Keratinocyte (primary cell): ENCODE results near the gene PSAPL1. TPM values are rescaled to one million over a fixed set of nuclear protein-coding genes. Genes with fewer than 3 reads are reported as not detected.
"Not testable (repeated sequence)": the region's sequence is repeated elsewhere in the genome, so short reads cannot be mapped to it uniquely, and the experiment has no call there.

Experiments used
- DNase-seq: peaks from one replicate; pipeline ENCODE4 v3.0.0-alpha.2; 2011; ENCODE audit warnings: low read depth, missing footprints, low spot score
- FAIRE-seq: peaks from 2 replicates; lab custom pipeline; 2011; peaks lifted over from hg19 to GRCh38; lab: Jason Lieb, UNC
- H2AFZ ChIP-seq: 2 replicates; pipeline ENCODE4 v1.6.0; 2012; ENCODE audit warnings: low read length, control low read depth, inconsistent platforms; ENCODE audit not compliant: control insufficient read depth
- H3K27ac ChIP-seq: 2 replicates; pipeline ENCODE4 v1.5.1; 2011; ENCODE audit warnings: low read length; ENCODE audit not compliant: control insufficient read depth, insufficient read depth
- H3K27me3 ChIP-seq: 3 replicates; pipeline ENCODE4 v1.6.0; 2011; ENCODE audit warnings: low read length; ENCODE audit not compliant: control insufficient read depth, insufficient read depth; ENCODE audit errors: extremely low read depth
- H3K36me3 ChIP-seq, 2 experiments: 2 replicates in 1 of 2; 3 replicates in 1 of 2; pipeline ENCODE4 v1.5.1; 2011; ENCODE audit warnings: low read length in 2 of 2, mild to moderate bottlenecking in 1 of 2; ENCODE audit not compliant: control insufficient read depth in 2 of 2, insufficient read depth in 2 of 2; ENCODE audit errors: extremely low read depth in 1 of 2
- H3K4me1 ChIP-seq: 3 replicates; pipeline ENCODE4 v1.5.1; 2011; ENCODE audit warnings: low read length; ENCODE audit not compliant: control insufficient read depth, insufficient read depth; ENCODE audit errors: extremely low read depth
- H3K4me2 ChIP-seq: 3 replicates; pipeline ENCODE4 v1.6.0; 2011; ENCODE audit warnings: low read depth, low read length; ENCODE audit not compliant: control insufficient read depth, insufficient read depth; ENCODE audit errors: extremely low read depth
- H3K4me3 ChIP-seq, 3 experiments: fragments of 200-600 bp in 1 of 3; sonication (generic) in 1 of 3; 2 replicates in 2 of 3; 3 replicates in 1 of 3; pipeline ENCODE4 v1.5.1; 2011 to 2016; ENCODE audit warnings: low read length in 3 of 3, mild to moderate bottlenecking in 3 of 3, control low read depth in 2 of 3, inconsistent platforms in 1 of 3, low read depth in 1 of 3, mixed read lengths in 1 of 3, mixed run types in 1 of 3, moderate library complexity in 1 of 3; ENCODE audit not compliant: control insufficient read depth in 2 of 3, insufficient read depth in 2 of 3; ENCODE audit errors: extremely low read depth in 1 of 3
- H3K79me2 ChIP-seq: 2 replicates; pipeline ENCODE4 v1.6.0; 2012; ENCODE audit warnings: low read length; ENCODE audit not compliant: control insufficient read depth, insufficient read depth
- H3K9ac ChIP-seq: 3 replicates; pipeline ENCODE4 v1.6.0; 2011; ENCODE audit warnings: low read length; ENCODE audit not compliant: control insufficient read depth, insufficient read depth; ENCODE audit errors: extremely low read depth
- H3K9me1 ChIP-seq: 3 replicates; pipeline ENCODE4 v1.6.0; 2011; ENCODE audit warnings: low read length; ENCODE audit not compliant: control insufficient read depth, insufficient read depth; ENCODE audit errors: extremely low read depth
- H3K9me3 ChIP-seq: 2 replicates; pipeline ENCODE4 v1.5.1; 2012; ENCODE audit warnings: low read depth, low read length; ENCODE audit not compliant: control insufficient read depth
- H4K20me1 ChIP-seq: 3 replicates; pipeline ENCODE4 v1.6.0; 2011; ENCODE audit warnings: low read length; ENCODE audit not compliant: control insufficient read depth, insufficient read depth; ENCODE audit errors: extremely low read depth
- EZH2 ChIP-seq: IDR thresholded peaks from one replicate; pipeline ENCODE4 v1.6.1; 2012; ENCODE audit warnings: inconsistent platforms, mild to moderate bottlenecking, low read length, moderate library complexity
- dilution Hi-C: fragments of 300-500 bp; cut with MboI; formaldehyde crosslinking; loops from one replicate; pipeline ENCODE4 v1.7.0; 2020; ENCODE audit warnings: low sequenced_read_pairs; ENCODE audit not compliant: extremely low pct_ligation_motif_present
- polyA plus RNA-seq, 5 experiments: library from polyadenylated mRNA; depleted of rRNA in 3 of 5; stranded (reverse) in 3 of 5; stranded (forward) in 1 of 5; unstranded in 1 of 5; fragments of >200 nt; gene quantifications; 1 replicate in 1 of 5; 2 replicates in 3 of 5; 3 replicates in 1 of 5; pipeline versions ENCODE4 v1.2.1 to v1.2.3, GENCODE V29; 2011 to 2012; ENCODE audit warnings: missing spikeins in 2 of 5, low read depth in 1 of 5, low replicate concordance in 1 of 5
- TF ChIP-seq, protein P1 (sequence below), 3 experiments: IDR thresholded peaks in 1 of 3; conservative IDR thresholded peaks in 1 of 3; optimal IDR thresholded peaks in 1 of 3; 2 replicates in 2 of 3; 3 replicates in 1 of 3; pipeline versions ENCODE3 to v1.5.1; 2011; ENCODE audit warnings: low read length in 3 of 3, mild to moderate bottlenecking in 3 of 3, moderate library complexity in 2 of 3, control low read depth in 1 of 3, inconsistent platforms in 1 of 3; ENCODE audit not compliant: insufficient read depth in 2 of 3; ENCODE audit errors: extremely low read depth in 1 of 3

Gene PSAPL1
- polyA plus RNA-seq, 1 donor (not counting 4 experiments of a cell fraction or from before 2014, with no cell fraction given): 0.03 TPM

DNA sequence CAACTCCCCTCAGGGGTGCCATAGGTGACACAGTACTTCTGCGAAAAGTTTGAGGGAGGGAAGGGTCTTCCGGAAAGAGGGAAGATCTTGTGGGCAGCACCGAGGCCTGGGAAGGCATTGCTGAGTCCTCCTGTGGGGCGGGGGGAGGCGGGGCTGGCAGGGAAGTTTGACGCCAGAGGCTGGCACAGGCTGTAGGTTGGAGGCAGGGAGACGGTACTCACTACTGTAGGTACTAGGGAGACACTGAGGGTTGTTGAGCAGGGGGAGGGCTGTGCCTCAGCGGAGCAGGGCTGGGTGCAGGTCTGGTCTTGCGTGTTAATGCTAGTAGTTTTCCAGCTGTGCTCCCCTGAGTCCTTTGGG, 23.3 kb upstream of the PSAPL1 start:
- Histone ChIP-seq H4K20me1 (no peaks in the 10 kb centered on the region), H3K4me1 (no peaks in the 10 kb centered on the region), H2AFZ (no peak overlapping the region), H3K36me3 (no peaks in the 10 kb centered on the region), H3K79me2 (no peaks in the 10 kb centered on the region), H3K27ac (no peak overlapping the region), H3K4me2 (no peak overlapping the region), H3K9ac (no peak overlapping the region), H3K4me3 (no peak overlapping the region), H3K9me3 (no peaks in the 10 kb centered on the region), H3K27me3 (no peaks in the 10 kb centered on the region), H3K9me1 (no peaks in the 10 kb centered on the region)
- dilution Hi-C loops: no loop called here
- DNase-seq (no peak), FAIRE-seq (no peak)
- TF ChIP-seq, protein P1, sequence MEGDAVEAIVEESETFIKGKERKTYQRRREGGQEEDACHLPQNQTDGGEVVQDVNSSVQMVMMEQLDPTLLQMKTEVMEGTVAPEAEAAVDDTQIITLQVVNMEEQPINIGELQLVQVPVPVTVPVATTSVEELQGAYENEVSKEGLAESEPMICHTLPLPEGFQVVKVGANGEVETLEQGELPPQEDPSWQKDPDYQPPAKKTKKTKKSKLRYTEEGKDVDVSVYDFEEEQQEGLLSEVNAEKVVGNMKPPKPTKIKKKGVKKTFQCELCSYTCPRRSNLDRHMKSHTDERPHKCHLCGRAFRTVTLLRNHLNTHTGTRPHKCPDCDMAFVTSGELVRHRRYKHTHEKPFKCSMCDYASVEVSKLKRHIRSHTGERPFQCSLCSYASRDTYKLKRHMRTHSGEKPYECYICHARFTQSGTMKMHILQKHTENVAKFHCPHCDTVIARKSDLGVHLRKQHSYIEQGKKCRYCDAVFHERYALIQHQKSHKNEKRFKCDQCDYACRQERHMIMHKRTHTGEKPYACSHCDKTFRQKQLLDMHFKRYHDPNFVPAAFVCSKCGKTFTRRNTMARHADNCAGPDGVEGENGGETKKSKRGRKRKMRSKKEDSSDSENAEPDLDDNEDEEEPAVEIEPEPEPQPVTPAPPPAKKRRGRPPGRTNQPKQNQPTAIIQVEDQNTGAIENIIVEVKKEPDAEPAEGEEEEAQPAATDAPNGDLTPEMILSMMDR (optimal IDR thresholded peaks at IDR 0.05 in 1 of 3, IDR thresholded peaks at IDR 0.05 in 1 of 3, conservative IDR thresholded peaks at IDR 0.05 in 1 of 3; ENCODE audit: extremely low read depth in 1 of 3, insufficient read depth in 2 of 3, low read length in 3 of 3): no peak
- no peak for TF ChIP-seq EZH2

DNA sequence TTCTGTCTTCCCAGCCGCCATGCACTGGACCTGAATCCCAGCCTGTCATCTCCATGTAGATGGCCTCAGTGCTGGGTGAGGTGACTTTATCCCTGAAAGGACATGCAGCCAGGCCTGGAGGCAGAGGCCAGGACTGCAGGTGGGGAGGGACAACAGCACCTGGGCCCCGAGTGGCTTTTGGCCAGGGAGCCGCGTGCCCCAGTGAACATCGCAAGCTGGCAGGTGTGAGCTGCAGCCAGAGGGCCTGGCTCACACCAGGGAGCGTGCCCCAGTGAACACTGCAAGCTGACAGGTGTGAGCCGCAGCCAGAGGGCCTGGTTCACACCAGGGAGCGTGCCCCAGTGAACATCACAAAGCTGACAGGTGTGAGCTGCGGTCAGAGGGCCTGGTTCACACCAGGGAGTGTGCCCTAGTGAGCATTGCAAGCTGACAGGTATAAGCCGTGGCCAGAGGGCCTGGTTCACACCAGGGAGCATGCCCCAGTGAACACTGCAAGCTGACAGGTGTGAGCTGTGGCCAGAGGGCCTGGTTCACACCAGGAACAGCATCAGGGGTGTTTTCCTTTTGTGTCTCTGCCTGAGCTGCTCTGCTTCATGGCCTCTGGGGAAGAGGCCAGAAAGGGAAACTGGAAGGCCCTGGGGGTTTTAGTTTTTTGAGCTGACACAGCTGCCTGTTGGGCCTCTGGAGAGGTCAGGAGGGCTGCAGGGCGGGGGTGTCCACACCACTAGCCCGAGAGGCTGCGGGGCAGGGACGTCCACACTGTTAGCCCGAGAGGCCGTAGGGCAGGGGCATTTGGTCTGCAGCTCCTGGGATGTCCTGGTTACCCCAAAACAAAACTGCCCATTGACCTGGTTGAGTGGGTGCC, 22.7 kb upstream of the PSAPL1 start:
- Histone ChIP-seq H4K20me1 (no peaks in the 10 kb centered on the region), H3K9ac (no peak overlapping the region), H3K4me1 (no peaks in the 10 kb centered on the region), H3K9me1 (no peaks in the 10 kb centered on the region), H3K9me3 (no peaks in the 10 kb centered on the region), H3K4me2 (no peak overlapping the region), H3K36me3 (no peaks in the 10 kb centered on the region), H3K27me3 (no peaks in the 10 kb centered on the region), H2AFZ (no peak overlapping the region), H3K79me2 (no peaks in the 10 kb centered on the region), H3K27ac (no peak overlapping the region), H3K4me3 (no peak overlapping the region)
- TF ChIP-seq EZH2: no peak
- TF ChIP-seq, protein P1 (optimal IDR thresholded peaks at IDR 0.05 in 1 of 3, IDR thresholded peaks at IDR 0.05 in 1 of 3, conservative IDR thresholded peaks at IDR 0.05 in 1 of 3; ENCODE audit: extremely low read depth in 1 of 3, insufficient read depth in 2 of 3, low read length in 3 of 3): no peak
- dilution Hi-C loops: no loop called here
- FAIRE-seq (no peak), DNase-seq (no peak)

DNA sequence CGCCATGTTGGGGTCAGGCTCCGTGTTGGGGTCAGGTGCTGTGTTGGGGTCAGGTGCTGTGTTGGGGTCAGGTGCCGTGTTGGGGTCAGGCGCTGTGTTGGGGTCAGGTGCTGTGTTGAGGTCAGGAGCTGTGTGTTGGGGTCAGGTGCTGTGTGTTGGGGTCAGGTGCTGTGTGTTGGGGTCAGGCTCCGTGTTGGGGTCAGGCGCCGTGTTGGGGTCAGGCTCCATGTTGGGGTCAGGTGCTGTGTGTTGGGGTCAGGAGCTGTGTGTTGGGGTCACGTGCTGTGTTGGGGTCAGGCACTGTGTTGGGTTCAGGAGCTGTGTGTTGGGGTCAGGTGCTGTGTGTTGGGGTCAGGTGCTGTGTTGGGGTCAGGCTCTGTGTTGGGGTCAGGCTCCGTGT, 18.1 kb upstream of the PSAPL1 start:
- H3K9ac ChIP-seq, dilution Hi-C loops, H3K4me2 ChIP-seq, H3K9me1 ChIP-seq, H3K27me3 ChIP-seq, H2AFZ ChIP-seq, FAIRE-seq, H3K27ac ChIP-seq, H3K9me3 ChIP-seq, DNase-seq, H3K4me3 ChIP-seq, H4K20me1 ChIP-seq, H3K36me3 ChIP-seq, H3K79me2 ChIP-seq, H3K4me1 ChIP-seq: not testable (repeated sequence)
